OCI-LY1 (cell line): ENCODE data around the gene KRT32.

Experiments used
- CTCF ChIP-seq: fragments of 200-600 bp; sonication (generic), shearing (Covaris generic); IDR thresholded peaks from 2 replicates; pipeline ENCODE4 v1.5.1; 2017; ENCODE audit warnings: mild to moderate bottlenecking, antibody characterized with exemption, low read length, moderate library complexity, mixed read lengths
- EZH2 ChIP-seq: fragments of 200-600 bp; sonication (generic), shearing (Covaris generic); IDR thresholded peaks from 2 replicates; pipeline ENCODE4 v1.8.0; 2017; ENCODE audit warnings: borderline replicate concordance, mixed run types, mild to moderate bottlenecking, antibody characterized with exemption, low read length, moderate library complexity, mixed read lengths

GRCh38 chr17:41444640-41445039 lies 22.5 kb downstream of the KRT32 start:
- TF ChIP-seq CTCF (no peak), EZH2 (no peak)
